ENCODE data around the gene PRAC2. TPM values are rescaled to one million over a fixed set of nuclear protein-coding genes. Genes with fewer than 3 reads are reported as not detected.
"Not testable (repeated sequence)": the region's sequence is repeated elsewhere in the genome, so short reads cannot be mapped to it uniquely, and the experiment has no call there.

The PRAC2 gene
- total RNA-seq, 6 experiments from 2014 or later: not detected

- DNase-seq: no peak
- TF ChIP-seq, protein P1, sequence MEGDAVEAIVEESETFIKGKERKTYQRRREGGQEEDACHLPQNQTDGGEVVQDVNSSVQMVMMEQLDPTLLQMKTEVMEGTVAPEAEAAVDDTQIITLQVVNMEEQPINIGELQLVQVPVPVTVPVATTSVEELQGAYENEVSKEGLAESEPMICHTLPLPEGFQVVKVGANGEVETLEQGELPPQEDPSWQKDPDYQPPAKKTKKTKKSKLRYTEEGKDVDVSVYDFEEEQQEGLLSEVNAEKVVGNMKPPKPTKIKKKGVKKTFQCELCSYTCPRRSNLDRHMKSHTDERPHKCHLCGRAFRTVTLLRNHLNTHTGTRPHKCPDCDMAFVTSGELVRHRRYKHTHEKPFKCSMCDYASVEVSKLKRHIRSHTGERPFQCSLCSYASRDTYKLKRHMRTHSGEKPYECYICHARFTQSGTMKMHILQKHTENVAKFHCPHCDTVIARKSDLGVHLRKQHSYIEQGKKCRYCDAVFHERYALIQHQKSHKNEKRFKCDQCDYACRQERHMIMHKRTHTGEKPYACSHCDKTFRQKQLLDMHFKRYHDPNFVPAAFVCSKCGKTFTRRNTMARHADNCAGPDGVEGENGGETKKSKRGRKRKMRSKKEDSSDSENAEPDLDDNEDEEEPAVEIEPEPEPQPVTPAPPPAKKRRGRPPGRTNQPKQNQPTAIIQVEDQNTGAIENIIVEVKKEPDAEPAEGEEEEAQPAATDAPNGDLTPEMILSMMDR (IDR thresholded peaks at IDR 0.05): no peak
- H3K4me3 Mint-ChIP-seq: no peak overlapping the region
- peaks cover 49% of the 10 kb centered on the region for H3K27me3 Mint-ChIP-seq (ENCODE audit: insufficient read depth)
- H3K36me3 Mint-ChIP-seq (ENCODE audit: low read depth): no peaks in the 10 kb centered on the region
- H3K27ac Mint-ChIP-seq: no peak overlapping the region
- H3K9me3 Mint-ChIP-seq: no peaks in the 10 kb centered on the region
- H3K4me1 Mint-ChIP-seq (ENCODE audit: low read depth): no peaks in the 10 kb centered on the region
Observed at GRCh38 chr17:48711128-48711527, 11.9 kb upstream of the PRAC2 start.

GRCh38 chr17:48715496-48716399 lies 7.2 kb upstream of the PRAC2 start:
- peaks cover 50% of the 10 kb centered on the region for H3K27me3 Mint-ChIP-seq (ENCODE audit: insufficient read depth)
- H3K9me3 Mint-ChIP-seq: no peaks in the 10 kb centered on the region
- H3K4me3 Mint-ChIP-seq: no peak overlapping the region
- no peaks in the 10 kb centered on the region for H3K36me3 Mint-ChIP-seq (ENCODE audit: low read depth)
- no peaks in the 10 kb centered on the region for H3K4me1 Mint-ChIP-seq (ENCODE audit: low read depth)
- DNase-seq: no peak
- TF ChIP-seq, protein P1 (IDR thresholded peaks at IDR 0.05): no peak
- H3K27ac Mint-ChIP-seq: no peak overlapping the region

DNA sequence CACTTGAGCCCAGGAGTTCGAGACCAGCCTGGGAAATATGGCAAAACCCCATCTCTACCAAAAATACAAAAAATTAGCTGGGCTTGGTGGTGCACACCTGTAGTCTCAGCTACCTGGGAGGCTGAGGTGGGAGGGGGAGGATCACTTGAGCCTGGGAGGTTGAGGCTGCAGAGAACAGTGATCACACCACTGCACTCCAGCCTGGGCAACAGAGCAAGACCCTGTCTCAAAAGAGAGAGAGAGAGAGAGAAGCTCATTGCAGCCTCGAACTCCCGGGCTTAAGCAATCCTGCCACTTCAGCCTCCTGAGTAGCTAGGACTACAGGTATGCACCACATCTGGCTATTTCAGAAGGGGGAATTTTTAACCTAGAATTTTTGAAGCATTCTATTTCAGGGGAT lies 6.4 kb upstream of the PRAC2 start:
- H3K36me3 Mint-ChIP-seq (ENCODE audit: low read depth); H3K27ac Mint-ChIP-seq; DNase-seq; H3K4me1 Mint-ChIP-seq (ENCODE audit: low read depth); H3K9me3 Mint-ChIP-seq; H3K4me3 Mint-ChIP-seq: not testable (repeated sequence)
- H3K27me3 Mint-ChIP-seq (ENCODE audit: insufficient read depth): peaks cover 53% of the 10 kb centered on the region

DNA sequence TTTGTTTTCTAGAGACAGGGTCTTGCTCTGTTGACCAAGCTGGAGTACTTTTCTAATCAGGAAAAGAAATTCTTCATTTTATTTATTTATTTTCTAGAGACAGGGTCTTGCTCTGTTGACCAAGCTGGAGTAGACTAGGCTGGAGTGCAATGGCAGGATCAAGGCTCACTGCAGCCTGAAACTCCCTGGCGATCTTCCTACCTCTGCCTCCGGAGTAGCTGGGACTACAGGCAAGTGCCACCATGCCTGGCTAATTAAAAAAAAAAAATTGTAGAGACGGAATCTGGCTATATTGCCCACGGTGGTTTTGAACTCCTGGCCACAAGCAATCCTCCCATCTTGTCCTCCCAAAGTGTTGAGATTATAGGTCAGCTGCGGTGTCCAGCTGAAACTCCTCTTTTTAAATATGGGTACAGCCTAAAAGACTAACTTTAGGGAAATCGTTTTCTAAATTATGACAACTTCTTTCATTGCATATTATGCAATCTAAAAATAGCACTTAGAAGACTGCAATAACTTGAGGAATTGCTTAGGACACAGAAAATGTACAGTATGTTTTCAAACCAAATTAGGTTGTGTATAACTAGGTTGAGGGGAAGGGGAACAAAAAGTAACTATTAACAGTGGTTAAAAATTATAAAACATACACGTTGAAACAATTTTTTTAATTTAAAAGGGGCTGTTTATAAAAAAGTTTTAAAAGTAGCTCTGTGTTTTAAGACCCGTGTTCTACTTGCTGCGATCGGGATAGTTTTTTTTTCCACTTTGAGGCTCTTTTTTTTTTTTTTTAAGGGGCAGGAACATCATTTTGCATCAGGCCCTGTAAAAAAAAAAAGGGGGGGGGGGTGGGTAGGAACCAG lies 5.4 kb upstream of the PRAC2 start:
- H3K4me3 Mint-ChIP-seq: no peak overlapping the region
- peaks cover 55% of the 10 kb centered on the region for H3K27me3 Mint-ChIP-seq (ENCODE audit: insufficient read depth)
- no peaks in the 10 kb centered on the region for H3K36me3 Mint-ChIP-seq (ENCODE audit: low read depth)

DNA sequence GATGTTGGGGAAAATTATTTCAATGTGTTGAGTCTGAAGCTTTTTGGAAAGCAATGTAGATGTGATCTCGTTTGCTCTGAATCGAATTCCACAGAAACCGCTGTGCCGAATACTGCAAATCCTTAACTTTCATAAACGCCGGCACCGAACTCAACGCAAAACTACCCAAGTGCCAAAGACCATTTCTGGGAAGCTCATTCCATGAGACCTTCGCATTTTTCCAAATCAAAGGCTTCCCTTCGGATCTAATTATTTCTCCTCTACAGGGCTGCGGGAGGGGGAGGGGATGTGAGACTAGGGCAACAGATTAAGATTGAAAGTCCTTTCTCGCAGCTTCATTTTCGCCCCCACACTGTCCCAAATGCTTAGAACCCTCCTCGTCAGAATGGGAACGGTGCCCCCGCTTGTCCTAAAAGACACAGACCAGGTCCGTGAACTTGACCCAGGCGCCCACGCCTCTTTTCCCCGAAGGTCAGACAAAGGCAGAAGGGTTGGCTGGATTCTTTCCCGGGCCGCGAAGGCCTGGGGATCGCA lies 4.7 kb upstream of the PRAC2 start:
- Mint-ChIP-seq H3K36me3 (ENCODE audit: low read depth) (no peaks in the 10 kb centered on the region), H3K9me3 (no peaks in the 10 kb centered on the region), H3K4me3 (no peak overlapping the region), H3K4me1 (ENCODE audit: low read depth) (no peaks in the 10 kb centered on the region), H3K27ac (no peak overlapping the region), H3K27me3 (ENCODE audit: insufficient read depth) (peaks cover 55% of the 10 kb centered on the region)
- no peak for DNase-seq
- TF ChIP-seq, protein P1 (IDR thresholded peaks at IDR 0.05): no peak

More for the DNA sequence above, 5.4 kb upstream of the PRAC2 start:
- no peaks in the 10 kb centered on the region for H3K4me1 Mint-ChIP-seq (ENCODE audit: low read depth)
- no peak for DNase-seq
- TF ChIP-seq, protein P1 (IDR thresholded peaks at IDR 0.05): no peak
- H3K9me3 Mint-ChIP-seq: no peaks in the 10 kb centered on the region
- H3K27ac Mint-ChIP-seq: no peak overlapping the region

Measured in HFFc6 (cell line).